Esophagus muscularis mucosa (tissue), 4 donors: ENCODE measurements around the gene SYNJ2. TPM values are rescaled to one million over a fixed set of nuclear protein-coding genes. Genes with fewer than 3 reads are reported as not detected.
A peak's percentile ranks its signal among the peaks of the same experiment; 100 is the strongest.

ENCODE experiments used
- DNase-seq: peaks from one replicate; pipeline ENCODE4 v3.0.0-alpha.2; 2017; ENCODE audit errors: extremely low spot score
- H3K27ac ChIP-seq, 4 donors: fragments of 200-600 bp; sonication (generic); replicated peaks in 1 of 4; 1 replicate in 3 of 4; 2 replicates in 1 of 4; pipeline ENCODE4 v1.5.1; 2016 to 2019; ENCODE audit warnings: mild to moderate bottlenecking in 1 of 4
- H3K27me3 ChIP-seq, 4 donors: fragments of 200-600 bp; sonication (generic); one replicate each; pipeline versions ENCODE4 v1.5.1 to v1.6.0; 2016 to 2019
- H3K36me3 ChIP-seq, 4 donors: fragments of 200-600 bp; sonication (generic); one replicate each; pipeline ENCODE4 v1.5.1; 2016 to 2019
- H3K4me1 ChIP-seq, 4 donors: fragments of 200-600 bp; sonication (generic); one replicate each; pipeline ENCODE4 v1.5.1; 2016 to 2019
- H3K4me3 ChIP-seq, 4 donors: fragments of 200-600 bp; sonication (generic); 1 replicate in 2 of 4; 2 replicates in 2 of 4; pipeline ENCODE4 v1.5.1; 2016 to 2019; ENCODE audit warnings: mild to moderate bottlenecking in 4 of 4, moderate library complexity in 1 of 4
- H3K9me3 ChIP-seq, 4 donors: fragments of 200-600 bp; sonication (generic); 1 replicate in 3 of 4; 2 replicates in 1 of 4; pipeline ENCODE4 v1.5.1; 2016 to 2019
- CTCF ChIP-seq, 3 experiments: fragments of 200-600 bp in 2 of 3; fragments of 450-650 bp in 1 of 3; sonication (generic) in 2 of 3; IDR thresholded peaks; one replicate each; pipeline ENCODE4 v1.5.1; 2017 to 2019; ENCODE audit warnings: antibody characterized with exemption in 3 of 3, mild to moderate bottlenecking in 2 of 3, moderate library complexity in 1 of 3
- EP300 ChIP-seq: sonication (generic); formaldehyde crosslinking; IDR thresholded peaks from one replicate; pipeline ENCODE4 v1.6.1; 2017; ENCODE audit warnings: antibody characterized with exemption
- POLR2A ChIP-seq: fragments of 450-650 bp; IDR thresholded peaks from one replicate; pipeline ENCODE4 v1.6.1; 2017; ENCODE audit warnings: antibody characterized with exemption, moderate library complexity, mild to moderate bottlenecking, low read depth
- POLR2AphosphoS5 ChIP-seq, 2 donors: sonication (generic); formaldehyde crosslinking; IDR thresholded peaks; one replicate each; pipeline ENCODE4 v1.6.1; 2017; ENCODE audit warnings: antibody characterized with exemption in 2 of 2
- WGBS: methylation state at CpG from one replicate; pipeline ENCODE4 v1.1.5; 2018; 5-methylcytosine and 5-hydroxymethylcytosine counted together
- intact Hi-C: fragments of 100-400 bp; cut with DNase I; formaldehyde crosslinking; loops from one replicate; pipeline ENCODE4 v1.15.1; 2023
- total RNA-seq, 4 donors: library from RNA; depleted of rRNA; stranded (reverse); fragments of >200 nt; gene quantifications; one replicate each; pipeline versions ENCODE4 v1.1.0 to v1.2.1, GENCODE V29; 2016

The SYNJ2 gene
- total RNA-seq, 4 donors from 2014 or later: 17.0 to 25.3 (median 25.1) TPM

DNA sequence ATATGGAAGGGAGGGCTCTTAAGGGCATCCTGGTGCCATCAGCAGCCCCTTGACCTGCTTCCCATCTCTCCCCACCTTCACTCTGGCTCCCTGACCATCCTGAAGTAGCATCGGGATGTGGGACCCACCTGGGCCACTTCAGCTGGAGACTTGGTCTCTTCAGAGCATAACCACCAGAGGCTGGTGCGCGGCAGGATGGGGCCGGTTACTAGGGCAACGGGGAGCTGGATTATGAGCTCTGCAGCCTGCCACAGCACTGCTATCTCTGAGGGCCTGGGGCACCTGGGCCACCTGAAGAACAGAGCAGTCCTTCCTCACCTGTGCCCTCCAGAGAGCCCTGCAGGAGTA lies 79.7 kb downstream of the SYNJ2 start:
- no peaks in the 10 kb centered on the region for H3K27me3 ChIP-seq
- peaks cover 9 to 53% (median 37%) of the 10 kb centered on the region in 4 donors for H3K36me3 ChIP-seq
- intact Hi-C loops: loop anchor here (2.0 kb wide), 1 partner anchor 81 kb away; the partner anchor contains the start of gene SYNJ2
- H3K4me3 ChIP-seq: no peak overlapping the region
- DNase-seq: no peak
- peak overlapping the region in 3 of 4 donors; percentile 60 to 82 (median 74) for H3K27ac ChIP-seq
- WGBS: no CpG with 5 or more reads among the region's 5 CpGs
- TF ChIP-seq POLR2A: no peak
- TF ChIP-seq POLR2AphosphoS5 (IDR thresholded peaks at IDR 0.05): no peak
- TF ChIP-seq EP300: no peak
- TF ChIP-seq CTCF (IDR thresholded peaks at IDR 0.05): no peak
- H3K9me3 ChIP-seq: no peaks in the 10 kb centered on the region
- H3K4me1 ChIP-seq: peaks cover 19 to 30% (median 23%) of the 10 kb centered on the region in 4 donors

GRCh38 chr6:158061709-158062461 lies 80.2 kb downstream of the SYNJ2 start:
- H3K4me3 ChIP-seq: no peak overlapping the region
- TF ChIP-seq EP300 (no peak), POLR2AphosphoS5 (IDR thresholded peaks at IDR 0.05) (no peak)
- no peak for DNase-seq
- intact Hi-C loops: loop anchor here (2.0 kb wide), 1 partner anchor 81 kb away; the partner anchor contains the start of gene SYNJ2
- H3K36me3 ChIP-seq: peaks cover 15 to 53% (median 37%) of the 10 kb centered on the region in 4 donors
- no peak overlapping the region for H3K27ac ChIP-seq
- H3K4me1 ChIP-seq: peaks cover 19 to 30% (median 23%) of the 10 kb centered on the region in 4 donors
- WGBS: 94% methylated on average over 27 of the region's 29 CpGs
- no peaks in the 10 kb centered on the region for H3K27me3 ChIP-seq
- no peaks in the 10 kb centered on the region for H3K9me3 ChIP-seq

DNA sequence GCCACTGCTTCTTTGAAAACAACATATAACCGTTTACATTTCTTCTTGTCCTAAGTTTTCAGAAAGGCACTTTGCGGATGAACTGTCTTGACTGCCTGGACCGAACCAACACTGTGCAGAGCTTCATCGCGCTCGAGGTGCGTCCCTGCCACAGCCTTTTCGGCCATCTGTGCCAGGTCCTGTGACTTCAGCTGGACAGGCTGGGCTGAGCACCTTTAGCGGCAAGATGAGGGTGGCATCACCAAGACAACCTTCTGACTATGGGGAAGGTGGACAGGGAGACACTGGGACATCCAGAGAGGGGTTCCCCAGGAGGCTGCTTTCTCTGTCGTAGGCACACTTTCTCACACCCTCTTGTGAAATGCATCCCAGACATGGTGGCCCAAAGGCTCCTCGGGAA lies 82.1 kb downstream of the SYNJ2 start:
- TF ChIP-seq CTCF (IDR thresholded peaks at IDR 0.05) (no peak), EP300 (no peak), POLR2A (no peak), POLR2AphosphoS5 (IDR thresholded peaks at IDR 0.05) (no peak)
- no peak overlapping the region for H3K27ac ChIP-seq
- no peak for DNase-seq
- peaks cover 20 to 56% (median 44%) of the 10 kb centered on the region in 4 donors for H3K36me3 ChIP-seq
- H3K4me3 ChIP-seq: no peak overlapping the region
- H3K4me1 ChIP-seq: peaks cover 20 to 33% (median 27%) of the 10 kb centered on the region in 4 donors
- no peaks in the 10 kb centered on the region for H3K9me3 ChIP-seq
- no peaks in the 10 kb centered on the region for H3K27me3 ChIP-seq
- WGBS: 99% methylated on average over 9 of the region's 11 CpGs
- intact Hi-C loops: no loop called here

GRCh38 chr6:158064725-158065251 lies 83.1 kb downstream of the SYNJ2 start:
- no peaks in the 10 kb centered on the region for H3K27me3 ChIP-seq
- no peak for TF ChIP-seq EP300
- WGBS: 86% methylated on average over 21 of the region's 24 CpGs
- no peak overlapping the region for H3K4me3 ChIP-seq
- no peak for DNase-seq
- H3K36me3 ChIP-seq: peaks cover 20 to 61% (median 49%) of the 10 kb centered on the region in 4 donors
- H3K9me3 ChIP-seq: no peaks in the 10 kb centered on the region
- intact Hi-C loops: no loop called here
- peaks cover 18 to 31% (median 23%) of the 10 kb centered on the region in 4 donors for H3K4me1 ChIP-seq
- no peak overlapping the region for H3K27ac ChIP-seq

- peaks cover 6 to 17% (median 9%) of the 10 kb centered on the region in 4 donors for H3K4me1 ChIP-seq
- peaks cover 20 to 76% (median 64%) of the 10 kb centered on the region in 4 donors for H3K36me3 ChIP-seq
- H3K27me3 ChIP-seq: no peaks in the 10 kb centered on the region
- DNase-seq: no peak
- TF ChIP-seq POLR2AphosphoS5 (IDR thresholded peaks at IDR 0.05): no peak
- TF ChIP-seq POLR2A: no peak
- no peak for TF ChIP-seq CTCF (IDR thresholded peaks at IDR 0.05)
- no peak for TF ChIP-seq EP300
- no peak overlapping the region for H3K27ac ChIP-seq
- intact Hi-C loops: no loop called here
- no peaks in the 10 kb centered on the region for H3K9me3 ChIP-seq
- no peak overlapping the region for H3K4me3 ChIP-seq
- WGBS: 91% methylated on average over 23 of the region's 23 CpGs
Measured at GRCh38 chr6:158066136-158066781, 84.6 kb downstream of the SYNJ2 start.
